GM18868 (cell line): Measurements from ENCODE around the gene LIN52.
"Not testable (repeated sequence)": the region's sequence is repeated elsewhere in the genome, so short reads cannot be mapped to it uniquely, and the experiment has no call there.

Experiments
- ATAC-seq: cut with Tn5 transposase; IDR thresholded peaks from one replicate; pipeline ENCODE4 v1.9.1; 2021; ENCODE audit warnings: mild to moderate bottlenecking, moderate library complexity; ENCODE audit not compliant: unreplicated experiment

Gene LIN52

GRCh38 chr14:74105381-74105780, 20.6 kb downstream of the LIN52 start:
- ATAC-seq = no peak

- ATAC-seq = no peak
These were observed 24.6 kb downstream of the LIN52 start for GRCh38 chr14:74109369-74109768.

- not testable (repeated sequence) for ATAC-seq
These were observed 26.9 kb downstream of the LIN52 start for GRCh38 chr14:74111395-74112216.

GRCh38 chr14:74125487-74125886, 40.7 kb downstream of the LIN52 start:
- ATAC-seq = not testable (repeated sequence)

GRCh38 chr14:74126315-74127013, 41.7 kb downstream of the LIN52 start:
- no peak for ATAC-seq

GRCh38 chr14:74127634-74128033, 42.9 kb downstream of the LIN52 start:
- ATAC-seq = no peak

- ATAC-seq = no peak
These were observed 49.2 kb downstream of the LIN52 start for GRCh38 chr14:74133833-74134481.

GRCh38 chr14:74134484-74134883, 49.7 kb downstream of the LIN52 start:
- no peak for ATAC-seq

- ATAC-seq = no peak
These were observed 50.7 kb downstream of the LIN52 start for GRCh38 chr14:74135426-74135825.

- ATAC-seq = no peak
These were observed 55.7 kb downstream of the LIN52 start for GRCh38 chr14:74140374-74140850.

GRCh38 chr14:74141703-74142102, 56.9 kb downstream of the LIN52 start:
- no peak for ATAC-seq

GRCh38 chr14:74142523-74142922, 57.8 kb downstream of the LIN52 start:
- ATAC-seq = no peak

- no peak for ATAC-seq
These were observed 60.0 kb downstream of the LIN52 start for GRCh38 chr14:74144789-74145188.

- no peak for ATAC-seq
These were observed 62.8 kb downstream of the LIN52 start for GRCh38 chr14:74147571-74147970.

- no peak for ATAC-seq
These were observed 63.9 kb downstream of the LIN52 start for GRCh38 chr14:74148705-74149104.

- ATAC-seq = no peak
These were observed 70.5 kb downstream of the LIN52 start for GRCh38 chr14:74155287-74155686.

GRCh38 chr14:74155749-74156148, 71.0 kb downstream of the LIN52 start:
- no peak for ATAC-seq

- ATAC-seq = no peak
These were observed 76.0 kb downstream of the LIN52 start for GRCh38 chr14:74160763-74161162.

GRCh38 chr14:74161526-74162158, 76.9 kb downstream of the LIN52 start:
- no peak for ATAC-seq

GRCh38 chr14:74169906-74170305, 85.2 kb downstream of the LIN52 start:
- no peak for ATAC-seq

GRCh38 chr14:74176400-74176793, 91.6 kb downstream of the LIN52 start:
- no peak for ATAC-seq
